Measurements from ENCODE around the gene CNTD1.
"Not testable (repeated sequence)": the region's sequence is repeated elsewhere in the genome, so short reads cannot be mapped to it uniquely, and the experiment has no call there.

The CNTD1 gene

GRCh38 chr17:42844761-42845555, 46.3 kb downstream of the CNTD1 start:
- ATAC-seq: no peak
- Mint-ChIP-seq H3K36me3 (peaks cover 63% of the 10 kb centered on the region), H3K9me3 (no peaks in the 10 kb centered on the region), H3K4me1 (peaks cover 34% of the 10 kb centered on the region), H3K4me3 (no peak overlapping the region), H3K27ac (peak overlapping the region; percentile 72)
- no peak for DNase-seq (ENCODE audit: low spot score in 2 of 2)

- Mint-ChIP-seq H3K36me3 (peaks cover 57% of the 10 kb centered on the region), H3K9me3 (no peaks in the 10 kb centered on the region), H3K27ac (peak overlapping the region; percentile 72), H3K4me1 (peaks cover 34% of the 10 kb centered on the region), H3K4me3 (peak overlapping the region; percentile 49)
- DNase-seq (ENCODE audit: low spot score in 2 of 2) (no peak), ATAC-seq (no peak)
Measured at GRCh38 chr17:42845556-42845917, 46.9 kb downstream of the CNTD1 start.

- DNase-seq (ENCODE audit: low spot score in 2 of 2) (peak; percentile 37 to 82), ATAC-seq (peak; percentile 92)
- peak overlapping the region; percentile 49 for H3K4me3 Mint-ChIP-seq
Measured at GRCh38 chr17:42845918-42846593, 47.4 kb downstream of the CNTD1 start.

GRCh38 chr17:42846594-42847280, 48.1 kb downstream of the CNTD1 start:
- Mint-ChIP-seq H3K27ac (peak overlapping the region; percentile 72), H3K9me3 (no peaks in the 10 kb centered on the region), H3K4me3 (no peak overlapping the region), H3K36me3 (peaks cover 45% of the 10 kb centered on the region), H3K4me1 (peaks cover 34% of the 10 kb centered on the region)
- DNase-seq (ENCODE audit: low spot score in 2 of 2) (no peak), ATAC-seq (no peak)

More at GRCh38 chr17:42845918-42846593, 47.4 kb downstream of the CNTD1 start:
- no peaks in the 10 kb centered on the region for H3K9me3 Mint-ChIP-seq
- H3K36me3 Mint-ChIP-seq: peaks cover 52% of the 10 kb centered on the region
- H3K4me1 Mint-ChIP-seq: peaks cover 34% of the 10 kb centered on the region
- H3K27ac Mint-ChIP-seq: peak overlapping the region; percentile 72

- no peak overlapping the region for H3K4me3 Mint-ChIP-seq
- peaks cover 32% of the 10 kb centered on the region for H3K36me3 Mint-ChIP-seq
- no peaks in the 10 kb centered on the region for H3K9me3 Mint-ChIP-seq
- peaks cover 28% of the 10 kb centered on the region for H3K4me1 Mint-ChIP-seq
- no peak for DNase-seq (ENCODE audit: low spot score in 2 of 2)
- no peak for ATAC-seq
- H3K27ac Mint-ChIP-seq: no peak overlapping the region
Measured at GRCh38 chr17:42848093-42848492, 49.4 kb downstream of the CNTD1 start.

- H3K9me3 Mint-ChIP-seq: no peaks in the 10 kb centered on the region
- H3K36me3 Mint-ChIP-seq: peaks cover 22% of the 10 kb centered on the region
- no peak overlapping the region for H3K27ac Mint-ChIP-seq
Measured at GRCh38 chr17:42849031-42849430, 50.4 kb downstream of the CNTD1 start.

GRCh38 chr17:42849451-42850181, 51.0 kb downstream of the CNTD1 start:
- DNase-seq (ENCODE audit: low spot score in 2 of 2): no peak
- no peaks in the 10 kb centered on the region for H3K9me3 Mint-ChIP-seq
- no peak overlapping the region for H3K27ac Mint-ChIP-seq
- no peak for ATAC-seq
- peaks cover 28% of the 10 kb centered on the region for H3K4me1 Mint-ChIP-seq
- peaks cover 17% of the 10 kb centered on the region for H3K36me3 Mint-ChIP-seq
- H3K4me3 Mint-ChIP-seq: no peak overlapping the region

More at GRCh38 chr17:42849031-42849430, 50.4 kb downstream of the CNTD1 start:
- H3K4me1 Mint-ChIP-seq: peaks cover 32% of the 10 kb centered on the region
- H3K4me3 Mint-ChIP-seq: no peak overlapping the region
- ATAC-seq (no peak), DNase-seq (ENCODE audit: low spot score in 2 of 2) (no peak)

- Mint-ChIP-seq H3K27ac (no peak within 1 kb of the TSS), H3K4me3 (no peak within 1 kb of the TSS), H3K36me3 (peaks cover 3% of the 10 kb centered on the region), H3K4me1 (peaks cover 20% of the 10 kb centered on the region), H3K9me3 (no peaks in the 10 kb centered on the region)
- ATAC-seq: no peak
- DNase-seq (ENCODE audit: low spot score in 2 of 2): no peak
Measured at GRCh38 chr17:42850954-42851353, 52.3 kb downstream of the CNTD1 start, which contains the start of gene AOC3. AOC3 (plus strand) TSS chr17:42851199; CDS start chr17:42851344, 145 bp downstream.

GRCh38 chr17:42851371-42852240, 52.9 kb downstream of the CNTD1 start:
- H3K4me3 Mint-ChIP-seq; ATAC-seq; H3K36me3 Mint-ChIP-seq; DNase-seq (ENCODE audit: low spot score in 2 of 2); H3K27ac Mint-ChIP-seq; H3K9me3 Mint-ChIP-seq: not testable (repeated sequence)
- H3K4me1 Mint-ChIP-seq: peaks cover 14% of the 10 kb centered on the region

- ATAC-seq (no peak), DNase-seq (ENCODE audit: low spot score in 2 of 2) (no peak)
- Mint-ChIP-seq H3K4me3 (no peak overlapping the region), H3K9me3 (no peaks in the 10 kb centered on the region), H3K27ac (no peak overlapping the region), H3K4me1 (peaks cover 6% of the 10 kb centered on the region), H3K36me3 (no peaks in the 10 kb centered on the region)
Measured at GRCh38 chr17:42852351-42852750, 53.7 kb downstream of the CNTD1 start.

GRCh38 chr17:42853004-42853403, 54.3 kb downstream of the CNTD1 start:
- no peaks in the 10 kb centered on the region for H3K9me3 Mint-ChIP-seq
- no peak overlapping the region for H3K27ac Mint-ChIP-seq
- no peak for DNase-seq (ENCODE audit: low spot score in 2 of 2)
- peaks cover 6% of the 10 kb centered on the region for H3K4me1 Mint-ChIP-seq
- no peaks in the 10 kb centered on the region for H3K36me3 Mint-ChIP-seq
- no peak for ATAC-seq
- H3K4me3 Mint-ChIP-seq: no peak overlapping the region

- Mint-ChIP-seq H3K9me3 (no peaks in the 10 kb centered on the region), H3K4me1 (peaks cover 6% of the 10 kb centered on the region), H3K36me3 (no peaks in the 10 kb centered on the region), H3K27ac (no peak overlapping the region), H3K4me3 (no peak overlapping the region)
- no peak for ATAC-seq
- DNase-seq (ENCODE audit: low spot score in 2 of 2): no peak
Measured at GRCh38 chr17:42853597-42853967, 54.9 kb downstream of the CNTD1 start.

GRCh38 chr17:42853968-42854790, 55.5 kb downstream of the CNTD1 start:
- no peaks in the 10 kb centered on the region for H3K36me3 Mint-ChIP-seq
- no peak overlapping the region for H3K27ac Mint-ChIP-seq
- no peak for ATAC-seq
- DNase-seq (ENCODE audit: low spot score in 2 of 2): no peak
- H3K4me1 Mint-ChIP-seq: peaks cover 6% of the 10 kb centered on the region
- H3K9me3 Mint-ChIP-seq: no peaks in the 10 kb centered on the region
- no peak overlapping the region for H3K4me3 Mint-ChIP-seq
